SK-N-SH treated with all-trans-retinoic acid at 6 μM for 48 hours (cell line): ENCODE data around the gene BBS9.

ENCODE experiments used
- ATAC-seq: fragments of 200-7000 bp; cut with Tn5 transposase; 3 replicates; pipeline ENCODE4 v1.9.1; 2020; ENCODE audit warnings: mild to moderate bottlenecking, moderate library complexity
- ARNTL ChIP-seq: fragments of 450-650 bp; formaldehyde crosslinking; IDR thresholded peaks from 2 replicates; pipeline ENCODE4 v1.5.0; 2020; ENCODE audit warnings: low read depth, mild to moderate bottlenecking, moderate library complexity, borderline replicate concordance
- BACH2 ChIP-seq: fragments of 250-450 bp; sonication (Bioruptor Pico); IDR thresholded peaks from 2 replicates; pipeline ENCODE4 v1.9.0; 2021; ENCODE audit warnings: mild to moderate bottlenecking, borderline replicate concordance
- CREB5 ChIP-seq: fragments of 250-450 bp; sonication (Bioruptor Pico); IDR thresholded peaks from 2 replicates; pipeline ENCODE4 v1.5.1; 2020; ENCODE audit warnings: low read depth, mild to moderate bottlenecking, moderate library complexity
- CSDC2 ChIP-seq: fragments of 250-450 bp; sonication (Bioruptor Pico); IDR thresholded peaks from 2 replicates; pipeline ENCODE4 v1.5.0; 2020; ENCODE audit warnings: mild to moderate bottlenecking, moderate library complexity
- CSRNP3 ChIP-seq: fragments of 250-450 bp; sonication (Bioruptor Pico); IDR thresholded peaks from 2 replicates; pipeline ENCODE4 v1.5.1; 2021; ENCODE audit warnings: mild to moderate bottlenecking, moderate library complexity
- ESRRG ChIP-seq: fragments of 250-450 bp; sonication (Bioruptor Pico); IDR thresholded peaks from 2 replicates; pipeline ENCODE4 v1.6.1; 2021; ENCODE audit warnings: mild to moderate bottlenecking
- GLIS3 ChIP-seq: fragments of 250-450 bp; sonication (Bioruptor Pico); IDR thresholded peaks from 2 replicates; pipeline ENCODE4 v1.5.0; 2020; ENCODE audit warnings: mild to moderate bottlenecking, moderate library complexity
- ISL1 ChIP-seq: fragments of 250-450 bp; sonication (Bioruptor Pico); IDR thresholded peaks from 2 replicates; pipeline ENCODE4 v2.1.2; 2022; ENCODE audit warnings: mild to moderate bottlenecking, moderate library complexity
- POU6F1 ChIP-seq: fragments of 250-450 bp; sonication (Bioruptor Pico); IDR thresholded peaks from 2 replicates; pipeline ENCODE4 v1.8.0; 2021; ENCODE audit warnings: low read depth, mild to moderate bottlenecking, moderate library complexity, borderline replicate concordance
- PPARA ChIP-seq: fragments of 250-450 bp; sonication (Bioruptor Pico); IDR thresholded peaks from 2 replicates; pipeline ENCODE4 v1.5.0; 2020; ENCODE audit warnings: mild to moderate bottlenecking, borderline replicate concordance
- RARB ChIP-seq: fragments of 250-450 bp; sonication (Bioruptor Pico); IDR thresholded peaks from 2 replicates; pipeline ENCODE4 v1.8.0; 2021; ENCODE audit warnings: mild to moderate bottlenecking, moderate library complexity
- SNAI2 ChIP-seq: fragments of 250-450 bp; sonication (Bioruptor Pico); IDR thresholded peaks from 2 replicates; pipeline ENCODE4 v1.5.0; 2020; ENCODE audit warnings: mild to moderate bottlenecking, moderate library complexity
- TSHZ2 ChIP-seq: fragments of 250-450 bp; sonication (Bioruptor Pico); IDR thresholded peaks from 2 replicates; pipeline ENCODE4 v1.5.0; 2020; ENCODE audit warnings: mild to moderate bottlenecking, moderate library complexity
- ZC3H10 ChIP-seq: fragments of 250-450 bp; sonication (Bioruptor Pico); IDR thresholded peaks from 2 replicates; pipeline ENCODE4 v1.5.1; 2021; ENCODE audit warnings: mild to moderate bottlenecking, moderate library complexity
- ZFP3 ChIP-seq: fragments of 250-450 bp; sonication (Bioruptor Pico); IDR thresholded peaks from 2 replicates; pipeline ENCODE4 v1.5.0; 2020; ENCODE audit warnings: mild to moderate bottlenecking, moderate library complexity
- ZFP30 ChIP-seq: fragments of 450-650 bp; formaldehyde crosslinking; IDR thresholded peaks from 2 replicates; pipeline ENCODE4 v1.5.0; 2022; ENCODE audit warnings: mild to moderate bottlenecking, moderate library complexity
- ZNF565 ChIP-seq: fragments of 450-650 bp; formaldehyde crosslinking; conservative IDR thresholded peaks from 2 replicates; pipeline ENCODE4 v1.5.0; 2020; ENCODE audit warnings: low read depth, mild to moderate bottlenecking, moderate library complexity
- ZNF70 ChIP-seq: fragments of 450-650 bp; formaldehyde crosslinking; IDR thresholded peaks from 2 replicates; pipeline ENCODE4 v1.5.0; 2020; ENCODE audit warnings: mild to moderate bottlenecking, moderate library complexity
- ZNF8 ChIP-seq: fragments of 450-650 bp; formaldehyde crosslinking; IDR thresholded peaks from 2 replicates; pipeline ENCODE4 v1.5.0; 2020; ENCODE audit warnings: mild to moderate bottlenecking, moderate library complexity

BBS9 gene

GRCh38 chr7:33109758-33110238 is 19.6 kb upstream of the BBS9 start:
- TF ChIP-seq BACH2 (CRISPR knock-in tag) (no peak), TSHZ2 (CRISPR knock-in tag) (no peak), CSDC2 (no peak), ISL1 (CRISPR knock-in tag) (no peak), ZNF8 (0 out of 2 replicates have a peak, but pooled peaks have one; percentile 36), SNAI2 (no peak), CSRNP3 (CRISPR knock-in tag) (no peak)

GRCh38 chr7:33111614-33112013 is 17.8 kb upstream of the BBS9 start:
- no peak for ATAC-seq
- TF ChIP-seq ESRRG (CRISPR knock-in tag): no peak
- no peak for TF ChIP-seq CSRNP3 (CRISPR knock-in tag)
- no peak for TF ChIP-seq CSDC2
- no peak for TF ChIP-seq PPARA
- TF ChIP-seq ARNTL: no peak
- no peak for TF ChIP-seq ZFP3 (CRISPR knock-in tag)
- TF ChIP-seq ZNF8: no peak
- TF ChIP-seq SNAI2: no peak
- no peak for TF ChIP-seq ZFP30 (CRISPR knock-in tag)
- no peak for TF ChIP-seq CREB5
- no peak for TF ChIP-seq ZNF70 (CRISPR knock-in tag)
- no peak for TF ChIP-seq BACH2 (CRISPR knock-in tag)

More at GRCh38 chr7:33109758-33110238, 19.6 kb upstream of the BBS9 start:
- peak; percentile 50 for ATAC-seq

- no peak for ATAC-seq
- TF ChIP-seq CREB5: no peak
- no peak for TF ChIP-seq ZNF565
- no peak for TF ChIP-seq POU6F1
- TF ChIP-seq RARB: no peak
- TF ChIP-seq, all 23 proteins: peak for 0
These were observed 14.4 kb upstream of the BBS9 start for GRCh38 chr7:33114976-33115375.

- ATAC-seq: no peak
- TF ChIP-seq CREB5 (no peak), GLIS3 (CRISPR knock-in tag) (no peak), ZC3H10 (CRISPR knock-in tag) (no peak), ARNTL (no peak), CSRNP3 (CRISPR knock-in tag) (no peak)
These were observed 11.0 kb upstream of the BBS9 start for GRCh38 chr7:33118383-33118782.
